ENCODE measurements around the gene OXLD1. TPM values are rescaled to one million over a fixed set of nuclear protein-coding genes. Genes with fewer than 3 reads are reported as not detected.

The OXLD1 gene
- total RNA-seq, 1 experiment from 2014 or later, result 36.1 TPM

DNA sequence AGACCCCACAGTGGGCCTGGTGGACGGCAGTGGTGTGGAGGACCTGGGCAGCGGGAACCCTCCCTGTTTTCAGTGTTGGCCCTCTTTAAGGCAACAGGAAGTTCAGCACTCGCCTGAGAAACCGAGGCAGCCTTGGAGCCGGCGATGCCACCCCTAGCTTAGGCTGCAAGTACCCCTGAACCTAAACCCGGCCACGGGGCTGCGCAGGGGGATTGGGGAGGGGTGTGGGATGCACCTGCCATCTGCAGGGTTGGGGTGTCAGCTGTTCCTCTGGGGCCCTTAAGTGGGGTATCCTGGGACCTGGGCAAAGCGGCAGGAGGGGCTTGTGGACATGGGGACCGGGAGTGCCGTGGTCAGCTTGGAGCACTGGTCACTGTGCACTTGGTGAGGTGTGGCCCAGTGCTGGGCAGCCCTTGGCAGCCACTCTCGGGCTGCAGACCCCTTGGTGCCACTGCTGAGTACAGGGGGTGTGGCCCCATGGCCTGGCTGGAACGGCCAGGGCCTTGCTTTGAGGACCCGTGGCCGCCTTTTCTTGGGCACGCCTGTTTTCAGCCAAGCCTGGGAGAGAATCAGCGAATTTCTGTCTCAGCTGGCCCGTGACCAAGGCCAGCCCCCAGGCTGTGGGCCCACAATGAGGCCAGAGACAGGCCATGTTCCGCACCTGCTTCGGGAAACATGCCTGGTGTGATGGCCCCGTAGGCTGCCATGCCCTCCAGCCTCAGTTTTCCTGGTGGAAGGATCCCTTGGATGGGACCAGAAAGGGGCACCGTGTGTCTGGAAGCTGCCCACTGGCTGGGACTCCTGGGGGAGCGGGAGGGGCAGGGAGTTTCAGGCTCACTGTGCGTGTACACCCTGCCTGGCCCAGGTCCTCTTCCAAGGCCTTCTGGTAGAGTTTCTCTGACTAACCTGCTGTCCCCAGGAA is 41.6 kb upstream of the OXLD1 start:
- no peak for DNase-seq (ENCODE audit: low spot score)
- peaks cover 25% of the 10 kb centered on the region for H3K4me1 ChIP-seq (ENCODE audit: insufficient read depth, low read length, poor library complexity, severe bottlenecking)
- H3K36me3 ChIP-seq (ENCODE audit: insufficient read depth, low read length, poor library complexity, severe bottlenecking), result peaks cover 42% of the 10 kb centered on the region
- no peaks in the 10 kb centered on the region for H3K9me3 ChIP-seq (ENCODE audit: low read depth, low read length, poor library complexity, severe bottlenecking)
- peak overlapping the region; percentile 23 for H3K27ac ChIP-seq (ENCODE audit: low read depth, low read length, poor library complexity, severe bottlenecking)
- H3K4me3 ChIP-seq (ENCODE audit: low read depth, low read length, poor library complexity, severe bottlenecking), result no peak overlapping the region
- intact Hi-C loops (cut with micrococcal nuclease; ENCODE audit: unreplicated experiment), result no loop called here
- BruUV-seq (replicated peaks), result no TSS peak
- TF ChIP-seq, protein P1, sequence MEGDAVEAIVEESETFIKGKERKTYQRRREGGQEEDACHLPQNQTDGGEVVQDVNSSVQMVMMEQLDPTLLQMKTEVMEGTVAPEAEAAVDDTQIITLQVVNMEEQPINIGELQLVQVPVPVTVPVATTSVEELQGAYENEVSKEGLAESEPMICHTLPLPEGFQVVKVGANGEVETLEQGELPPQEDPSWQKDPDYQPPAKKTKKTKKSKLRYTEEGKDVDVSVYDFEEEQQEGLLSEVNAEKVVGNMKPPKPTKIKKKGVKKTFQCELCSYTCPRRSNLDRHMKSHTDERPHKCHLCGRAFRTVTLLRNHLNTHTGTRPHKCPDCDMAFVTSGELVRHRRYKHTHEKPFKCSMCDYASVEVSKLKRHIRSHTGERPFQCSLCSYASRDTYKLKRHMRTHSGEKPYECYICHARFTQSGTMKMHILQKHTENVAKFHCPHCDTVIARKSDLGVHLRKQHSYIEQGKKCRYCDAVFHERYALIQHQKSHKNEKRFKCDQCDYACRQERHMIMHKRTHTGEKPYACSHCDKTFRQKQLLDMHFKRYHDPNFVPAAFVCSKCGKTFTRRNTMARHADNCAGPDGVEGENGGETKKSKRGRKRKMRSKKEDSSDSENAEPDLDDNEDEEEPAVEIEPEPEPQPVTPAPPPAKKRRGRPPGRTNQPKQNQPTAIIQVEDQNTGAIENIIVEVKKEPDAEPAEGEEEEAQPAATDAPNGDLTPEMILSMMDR (conservative IDR thresholded peaks at IDR 0.05; ENCODE audit: low read depth, low read length), result no peak
- TF ChIP-seq EZH2 (IDR thresholded peaks at IDR 0.05; ENCODE audit: borderline replicate concordance, low read depth, low read length, poor library complexity, severe bottlenecking), result no peak
- ChIA-PET POLR2A (ENCODE audit: low non-redundant PET) (no interaction called here), CTCF (no interaction called here)
- no peaks in the 10 kb centered on the region for H3K27me3 ChIP-seq (replicated peaks; ENCODE audit: insufficient read depth, low read depth, low read length, poor library complexity)

DNA sequence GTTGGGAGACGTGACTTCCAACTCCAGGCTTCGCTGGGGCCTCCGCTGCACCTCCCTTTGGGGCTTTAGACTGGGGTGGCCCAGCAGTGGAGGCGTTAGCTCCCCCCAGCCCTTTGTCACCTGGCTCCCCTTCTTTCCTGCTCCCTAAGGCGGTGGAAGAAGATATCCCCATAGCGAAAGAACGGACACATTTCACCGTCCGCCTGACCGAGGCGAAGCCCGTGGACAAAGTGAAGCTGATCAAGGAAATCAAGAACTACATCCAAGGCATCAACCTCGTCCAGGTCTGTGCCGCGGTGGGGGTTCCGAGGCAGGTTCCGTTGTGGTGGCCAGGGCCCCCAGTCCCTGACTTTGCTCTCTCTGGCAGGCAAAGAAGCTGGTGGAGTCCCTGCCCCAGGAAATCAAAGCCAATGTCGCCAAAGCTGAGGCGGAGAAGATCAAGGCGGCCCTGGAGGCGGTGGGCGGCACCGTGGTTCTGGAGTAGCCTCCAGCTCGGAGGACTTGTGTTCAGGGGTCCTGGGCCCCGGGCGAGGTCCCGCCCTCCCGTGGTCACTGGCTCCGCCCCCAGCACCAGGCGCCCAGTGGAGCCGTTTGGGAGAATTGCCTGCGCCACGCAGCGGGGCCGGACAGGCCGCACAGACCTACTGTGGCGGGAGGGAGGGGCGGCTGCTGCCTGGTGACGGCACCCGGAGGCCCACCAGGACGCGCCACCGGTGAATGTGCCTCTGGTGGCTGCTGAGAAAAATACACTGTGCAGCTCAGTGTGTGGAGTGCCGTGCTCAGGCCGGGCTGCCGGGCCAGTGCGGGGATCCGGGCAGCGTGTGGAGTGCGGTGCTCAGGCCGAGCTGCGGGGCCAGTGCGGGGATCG is 40.6 kb upstream of the OXLD1 start:
- H3K36me3 ChIP-seq (ENCODE audit: insufficient read depth, low read length, poor library complexity, severe bottlenecking), result peaks cover 42% of the 10 kb centered on the region
- no peak overlapping the region for H3K27ac ChIP-seq (ENCODE audit: low read depth, low read length, poor library complexity, severe bottlenecking)
- BruUV-seq (replicated peaks), result TSS peak; percentile 8
- H3K9me3 ChIP-seq (ENCODE audit: low read depth, low read length, poor library complexity, severe bottlenecking), result no peaks in the 10 kb centered on the region
- no peaks in the 10 kb centered on the region for H3K27me3 ChIP-seq (replicated peaks; ENCODE audit: insufficient read depth, low read depth, low read length, poor library complexity)
- TF ChIP-seq EZH2 (IDR thresholded peaks at IDR 0.05; ENCODE audit: borderline replicate concordance, low read depth, low read length, poor library complexity, severe bottlenecking), result no peak
- TF ChIP-seq, protein P1 (conservative IDR thresholded peaks at IDR 0.05; ENCODE audit: low read depth, low read length), result no peak
- intact Hi-C loops (cut with micrococcal nuclease; ENCODE audit: unreplicated experiment), result no loop called here
- DNase-seq (ENCODE audit: low spot score), result no peak
- CTCF ChIA-PET, result no interaction called here
- H3K4me3 ChIP-seq (ENCODE audit: low read depth, low read length, poor library complexity, severe bottlenecking), result no peak overlapping the region
- POLR2A ChIA-PET (ENCODE audit: low non-redundant PET), result no interaction called here
- peaks cover 29% of the 10 kb centered on the region for H3K4me1 ChIP-seq (ENCODE audit: insufficient read depth, low read length, poor library complexity, severe bottlenecking)

DNA sequence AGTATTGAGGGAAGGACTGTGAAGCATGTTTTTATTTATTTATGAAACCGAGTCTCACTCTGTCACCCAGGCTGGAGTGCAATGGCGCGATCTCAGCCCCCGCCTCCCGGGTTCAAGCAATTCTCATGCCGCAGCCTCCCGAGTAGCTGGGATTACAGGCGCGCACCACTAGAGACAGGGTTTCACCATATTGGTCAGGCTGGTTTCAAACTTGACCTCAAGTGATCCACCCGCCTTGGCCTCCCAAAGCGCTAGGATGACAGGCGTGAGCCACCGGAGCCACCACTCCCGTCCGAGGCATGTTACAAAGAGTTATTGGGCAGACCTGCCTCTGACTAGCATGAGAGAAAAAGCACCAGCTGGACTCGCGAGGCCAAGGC is 39.8 kb upstream of the OXLD1 start:
- Histone ChIP-seq H3K4me1 (ENCODE audit: insufficient read depth, low read length, poor library complexity, severe bottlenecking) (peaks cover 29% of the 10 kb centered on the region), H3K27ac (ENCODE audit: low read depth, low read length, poor library complexity, severe bottlenecking) (no peak overlapping the region), H3K36me3 (ENCODE audit: insufficient read depth, low read length, poor library complexity, severe bottlenecking) (peaks cover 48% of the 10 kb centered on the region), H3K4me3 (ENCODE audit: low read depth, low read length, poor library complexity, severe bottlenecking) (no peak overlapping the region), H3K9me3 (ENCODE audit: low read depth, low read length, poor library complexity, severe bottlenecking) (no peaks in the 10 kb centered on the region), H3K27me3 (replicated peaks; ENCODE audit: insufficient read depth, low read depth, low read length, poor library complexity) (no peaks in the 10 kb centered on the region)
- no TSS peak for BruUV-seq (replicated peaks)
- POLR2A ChIA-PET (ENCODE audit: low non-redundant PET), result no interaction called here
- TF ChIP-seq EZH2 (IDR thresholded peaks at IDR 0.05; ENCODE audit: borderline replicate concordance, low read depth, low read length, poor library complexity, severe bottlenecking), result no peak
- TF ChIP-seq, protein P1 (conservative IDR thresholded peaks at IDR 0.05; ENCODE audit: low read depth, low read length), result no peak
- intact Hi-C loops (cut with micrococcal nuclease; ENCODE audit: unreplicated experiment), result no loop called here
- CTCF ChIA-PET, result no interaction called here
- no peak for DNase-seq (ENCODE audit: low spot score)

All from A673 (cell line).